Measurements from ENCODE around the gene PDLIM1.

PDLIM1 gene

DNA sequence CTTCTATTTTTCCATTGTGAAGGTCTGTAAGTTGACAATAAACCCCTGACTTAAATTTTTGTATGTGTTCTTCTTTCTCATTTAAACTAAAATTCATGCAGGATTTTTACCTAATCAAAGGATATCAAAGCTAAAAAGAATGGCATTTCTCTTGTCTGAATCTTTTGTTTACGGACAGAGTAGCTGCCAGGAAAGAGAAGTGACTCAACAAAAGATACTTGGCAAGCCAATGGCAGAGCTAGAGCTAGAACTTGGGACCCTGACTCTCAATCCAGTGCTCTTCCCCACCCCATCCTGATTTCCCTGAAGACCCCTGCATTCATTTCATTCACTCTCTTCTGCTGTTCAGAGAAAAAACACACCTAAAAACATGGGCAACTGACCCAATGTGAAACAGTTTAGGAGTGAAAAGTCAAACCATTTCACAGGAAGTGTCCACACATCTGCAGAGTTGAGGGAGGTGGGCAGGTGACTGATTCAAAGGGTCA lies 40.2 kb upstream of the PDLIM1 start:
- no peak overlapping the region for H3K4me2 ChIP-seq (ENCODE audit: low read depth, low read length, poor library complexity, severe bottlenecking)
- H3K27ac ChIP-seq (ENCODE audit: low read depth, low read length): no peak overlapping the region
- no peaks in the 10 kb centered on the region for H3K9me2 ChIP-seq (replicated peaks; ENCODE audit: insufficient read depth, low read length)
- no peaks in the 10 kb centered on the region for H3F3A ChIP-seq (ENCODE audit: insufficient read depth)
- no peaks in the 10 kb centered on the region for H4K20me1 ChIP-seq (ENCODE audit: low read depth, low read length)
- no peak for TF ChIP-seq EZH2phosphoT487 (conservative IDR thresholded peaks at IDR 0.05; ENCODE audit: low read length)
- TF ChIP-seq, protein P1, sequence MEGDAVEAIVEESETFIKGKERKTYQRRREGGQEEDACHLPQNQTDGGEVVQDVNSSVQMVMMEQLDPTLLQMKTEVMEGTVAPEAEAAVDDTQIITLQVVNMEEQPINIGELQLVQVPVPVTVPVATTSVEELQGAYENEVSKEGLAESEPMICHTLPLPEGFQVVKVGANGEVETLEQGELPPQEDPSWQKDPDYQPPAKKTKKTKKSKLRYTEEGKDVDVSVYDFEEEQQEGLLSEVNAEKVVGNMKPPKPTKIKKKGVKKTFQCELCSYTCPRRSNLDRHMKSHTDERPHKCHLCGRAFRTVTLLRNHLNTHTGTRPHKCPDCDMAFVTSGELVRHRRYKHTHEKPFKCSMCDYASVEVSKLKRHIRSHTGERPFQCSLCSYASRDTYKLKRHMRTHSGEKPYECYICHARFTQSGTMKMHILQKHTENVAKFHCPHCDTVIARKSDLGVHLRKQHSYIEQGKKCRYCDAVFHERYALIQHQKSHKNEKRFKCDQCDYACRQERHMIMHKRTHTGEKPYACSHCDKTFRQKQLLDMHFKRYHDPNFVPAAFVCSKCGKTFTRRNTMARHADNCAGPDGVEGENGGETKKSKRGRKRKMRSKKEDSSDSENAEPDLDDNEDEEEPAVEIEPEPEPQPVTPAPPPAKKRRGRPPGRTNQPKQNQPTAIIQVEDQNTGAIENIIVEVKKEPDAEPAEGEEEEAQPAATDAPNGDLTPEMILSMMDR (IDR thresholded peaks at IDR 0.05; ENCODE audit: insufficient read depth, low read length, poor library complexity, severe bottlenecking): no peak
- H3K36me3 ChIP-seq (ENCODE audit: low read length): no peaks in the 10 kb centered on the region
- H3K9me3 ChIP-seq (ENCODE audit: insufficient read depth, low read length): no peaks in the 10 kb centered on the region
- no peaks in the 10 kb centered on the region for H3K79me2 ChIP-seq (ENCODE audit: insufficient read depth, low read length)
- no peak overlapping the region for H3K4me3 ChIP-seq (ENCODE audit: insufficient read depth, low read length, poor library complexity, severe bottlenecking)
- H3K9ac ChIP-seq (ENCODE audit: low read length): no peak overlapping the region
- H2AFZ ChIP-seq (ENCODE audit: low read depth, low read length, severe bottlenecking): no peak overlapping the region
- no peaks in the 10 kb centered on the region for H3K27me3 ChIP-seq (ENCODE audit: low read length)

DNA sequence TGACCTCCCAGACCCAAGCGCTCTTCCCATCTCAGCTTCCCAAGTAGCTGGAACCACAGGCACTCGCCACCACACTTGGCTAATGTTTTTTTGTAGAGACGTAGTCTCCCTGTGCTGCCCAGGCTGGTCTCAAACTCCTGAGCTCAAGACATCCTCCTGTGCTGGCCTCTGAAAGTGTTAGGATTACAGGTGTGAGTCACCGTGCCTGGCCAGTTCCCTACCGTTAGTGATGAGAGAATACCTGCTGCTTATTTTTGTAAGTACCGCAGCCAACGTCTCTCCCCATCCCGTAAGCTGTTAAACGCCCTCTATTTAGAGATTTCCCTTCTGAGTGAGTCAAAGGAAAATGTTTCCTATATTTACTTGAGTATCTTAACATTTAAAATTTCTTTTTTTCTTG lies 38.5 kb upstream of the PDLIM1 start:
- Histone ChIP-seq H4K20me1 (ENCODE audit: low read depth, low read length) (no peaks in the 10 kb centered on the region), H3K9me2 (replicated peaks; ENCODE audit: insufficient read depth, low read length) (no peaks in the 10 kb centered on the region), H3K27me3 (ENCODE audit: low read length) (no peaks in the 10 kb centered on the region), H3K27ac (ENCODE audit: low read depth, low read length) (no peak overlapping the region), H3K9ac (ENCODE audit: low read length) (no peak overlapping the region), H3K79me2 (ENCODE audit: insufficient read depth, low read length) (no peaks in the 10 kb centered on the region), H3F3A (ENCODE audit: insufficient read depth) (no peaks in the 10 kb centered on the region), H3K4me3 (ENCODE audit: insufficient read depth, low read length, poor library complexity, severe bottlenecking) (no peak overlapping the region), H3K9me3 (ENCODE audit: insufficient read depth, low read length) (no peaks in the 10 kb centered on the region), H2AFZ (ENCODE audit: low read depth, low read length, severe bottlenecking) (no peak overlapping the region), H3K4me2 (ENCODE audit: low read depth, low read length, poor library complexity, severe bottlenecking) (no peak overlapping the region), H3K36me3 (ENCODE audit: low read length) (no peaks in the 10 kb centered on the region)
- TF ChIP-seq, protein P1 (IDR thresholded peaks at IDR 0.05; ENCODE audit: insufficient read depth, low read length, poor library complexity, severe bottlenecking): no peak
- TF ChIP-seq EZH2phosphoT487 (conservative IDR thresholded peaks at IDR 0.05; ENCODE audit: low read length): no peak

DNA sequence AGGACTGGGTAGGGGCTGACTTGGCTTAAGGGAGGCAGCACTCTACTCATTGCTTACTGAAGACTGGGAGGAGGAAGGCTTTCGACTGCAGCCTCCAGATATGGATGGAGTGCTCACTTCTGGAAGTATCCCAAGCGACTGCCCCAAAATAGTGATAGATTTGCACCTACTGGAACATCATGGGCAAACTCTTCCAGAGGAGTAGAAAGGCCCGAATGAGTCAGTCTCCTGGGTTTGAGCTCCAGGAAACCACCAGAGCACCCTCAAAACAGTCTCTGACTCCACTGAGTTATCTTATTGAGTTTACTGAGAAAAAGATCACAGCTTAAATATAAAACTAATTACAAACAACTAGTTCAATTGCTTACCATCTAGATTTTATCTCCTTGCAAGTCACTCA lies 37.2 kb upstream of the PDLIM1 start:
- no peak overlapping the region for H3K27ac ChIP-seq (ENCODE audit: low read depth, low read length)
- H3K36me3 ChIP-seq (ENCODE audit: low read length): no peaks in the 10 kb centered on the region
- TF ChIP-seq, protein P1 (IDR thresholded peaks at IDR 0.05; ENCODE audit: insufficient read depth, low read length, poor library complexity, severe bottlenecking): no peak
- TF ChIP-seq EZH2phosphoT487 (conservative IDR thresholded peaks at IDR 0.05; ENCODE audit: low read length): no peak
- no peaks in the 10 kb centered on the region for H4K20me1 ChIP-seq (ENCODE audit: low read depth, low read length)
- H3K79me2 ChIP-seq (ENCODE audit: insufficient read depth, low read length): no peaks in the 10 kb centered on the region
- H3K9me2 ChIP-seq (replicated peaks; ENCODE audit: insufficient read depth, low read length): no peaks in the 10 kb centered on the region
- H3K27me3 ChIP-seq (ENCODE audit: low read length): no peaks in the 10 kb centered on the region
- no peaks in the 10 kb centered on the region for H3F3A ChIP-seq (ENCODE audit: insufficient read depth)
- H3K9me3 ChIP-seq (ENCODE audit: insufficient read depth, low read length): no peaks in the 10 kb centered on the region
- no peak overlapping the region for H3K4me2 ChIP-seq (ENCODE audit: low read depth, low read length, poor library complexity, severe bottlenecking)
- H3K9ac ChIP-seq (ENCODE audit: low read length): no peak overlapping the region
- no peak overlapping the region for H2AFZ ChIP-seq (ENCODE audit: low read depth, low read length, severe bottlenecking)
- H3K4me3 ChIP-seq (ENCODE audit: insufficient read depth, low read length, poor library complexity, severe bottlenecking): no peak overlapping the region
